ENCODE data around the gene HSPBP1. TPM values are rescaled to one million over a fixed set of nuclear protein-coding genes. Genes with fewer than 3 reads are reported as not detected.
"Not testable (repeated sequence)": the region's sequence is repeated elsewhere in the genome, so short reads cannot be mapped to it uniquely, and the experiment has no call there.

Gene HSPBP1, protein sequence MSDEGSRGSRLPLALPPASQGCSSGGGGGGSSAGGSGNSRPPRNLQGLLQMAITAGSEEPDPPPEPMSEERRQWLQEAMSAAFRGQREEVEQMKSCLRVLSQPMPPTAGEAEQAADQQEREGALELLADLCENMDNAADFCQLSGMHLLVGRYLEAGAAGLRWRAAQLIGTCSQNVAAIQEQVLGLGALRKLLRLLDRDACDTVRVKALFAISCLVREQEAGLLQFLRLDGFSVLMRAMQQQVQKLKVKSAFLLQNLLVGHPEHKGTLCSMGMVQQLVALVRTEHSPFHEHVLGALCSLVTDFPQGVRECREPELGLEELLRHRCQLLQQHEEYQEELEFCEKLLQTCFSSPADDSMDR
- total RNA-seq = 10 to 100 TPM; 29.0 to 82.3 TPM

GRCh38 chr19:55279770-55280643 is at the start of gene HSPBP1:
Gene HSPBP1, minus strand, starts transcription at chr19:55280110. Its CDS starts 502 bp downstream, at chr19:55279608.
- H3K27me3 ChIP-seq = peaks cover 3% of the 10 kb centered on the region
- H3K36me3 ChIP-seq = no peaks in the 10 kb centered on the region
- intact Hi-C loops (cut with DNase I) = no loop called here
- peak within 1 kb of the TSS; percentile 73 for H3K4me3 ChIP-seq
- H3K27ac ChIP-seq = peak within 1 kb of the TSS; percentile 64
- peaks cover 4% of the 10 kb centered on the region for H3K4me1 ChIP-seq
- TF ChIP-seq, protein P1, sequence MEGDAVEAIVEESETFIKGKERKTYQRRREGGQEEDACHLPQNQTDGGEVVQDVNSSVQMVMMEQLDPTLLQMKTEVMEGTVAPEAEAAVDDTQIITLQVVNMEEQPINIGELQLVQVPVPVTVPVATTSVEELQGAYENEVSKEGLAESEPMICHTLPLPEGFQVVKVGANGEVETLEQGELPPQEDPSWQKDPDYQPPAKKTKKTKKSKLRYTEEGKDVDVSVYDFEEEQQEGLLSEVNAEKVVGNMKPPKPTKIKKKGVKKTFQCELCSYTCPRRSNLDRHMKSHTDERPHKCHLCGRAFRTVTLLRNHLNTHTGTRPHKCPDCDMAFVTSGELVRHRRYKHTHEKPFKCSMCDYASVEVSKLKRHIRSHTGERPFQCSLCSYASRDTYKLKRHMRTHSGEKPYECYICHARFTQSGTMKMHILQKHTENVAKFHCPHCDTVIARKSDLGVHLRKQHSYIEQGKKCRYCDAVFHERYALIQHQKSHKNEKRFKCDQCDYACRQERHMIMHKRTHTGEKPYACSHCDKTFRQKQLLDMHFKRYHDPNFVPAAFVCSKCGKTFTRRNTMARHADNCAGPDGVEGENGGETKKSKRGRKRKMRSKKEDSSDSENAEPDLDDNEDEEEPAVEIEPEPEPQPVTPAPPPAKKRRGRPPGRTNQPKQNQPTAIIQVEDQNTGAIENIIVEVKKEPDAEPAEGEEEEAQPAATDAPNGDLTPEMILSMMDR (IDR thresholded peaks at IDR 0.05) = no peak
- peak; percentile 97 for DNase-seq
- no peaks in the 10 kb centered on the region for H3K9me3 ChIP-seq
- H3K9ac ChIP-seq (ENCODE audit: low read depth in 2 of 2, low read length in 2 of 2) = peak within 1 kb of the TSS; percentile 59 to 76

GRCh38 chr19:55328774-55329318 is 48.9 kb upstream of the HSPBP1 start:
- H3K27me3 ChIP-seq; H3K36me3 ChIP-seq; H3K27ac ChIP-seq; H3K4me3 ChIP-seq; intact Hi-C loops (cut with DNase I); H3K4me1 ChIP-seq; H3K9me3 ChIP-seq; DNase-seq; H3K9ac ChIP-seq (ENCODE audit: low read depth in 2 of 2, low read length in 2 of 2): not testable (repeated sequence)

DNA sequence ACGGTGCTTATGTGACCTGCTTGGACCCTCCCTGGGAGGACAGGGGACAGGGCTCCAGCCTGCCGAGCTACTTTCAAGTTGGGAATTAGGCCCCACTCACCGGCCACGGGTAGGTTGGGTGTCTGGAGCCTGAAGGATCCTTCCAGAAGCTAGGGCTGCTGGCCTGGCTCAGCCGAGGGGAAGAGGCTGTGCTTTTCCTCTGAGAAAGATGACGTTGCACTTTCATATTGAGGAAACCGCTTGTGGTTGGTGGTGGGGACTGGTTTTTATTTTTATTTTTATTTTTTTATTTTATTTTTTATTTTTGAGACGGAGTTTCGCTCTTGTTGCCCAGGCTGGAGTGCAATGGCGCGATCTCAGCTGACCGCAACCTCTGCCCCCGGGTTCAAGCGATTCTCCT is 45.3 kb upstream of the HSPBP1 start, which contains the start of gene TMEM150B:
TMEM150B (minus strand) TSS at position 170 of the 400 bp plus-strand sequence. CDS start 4,305 bp downstream, outside the sequence.
- TF ChIP-seq, protein P1 (IDR thresholded peaks at IDR 0.05) = no peak
- Histone ChIP-seq H3K4me1 (no peaks in the 10 kb centered on the region), H3K27ac (no peak within 1 kb of the TSS), H3K9ac (ENCODE audit: low read depth in 2 of 2, low read length in 2 of 2) (no peak within 1 kb of the TSS), H3K36me3 (no peaks in the 10 kb centered on the region), H3K4me3 (no peak within 1 kb of the TSS), H3K9me3 (no peaks in the 10 kb centered on the region), H3K27me3 (no peaks in the 10 kb centered on the region)
- DNase-seq = no peak
- intact Hi-C loops (cut with DNase I) = no loop called here

- Histone ChIP-seq H3K36me3 (no peaks in the 10 kb centered on the region), H3K4me3 (no peak overlapping the region), H3K27ac (no peak overlapping the region), H3K4me1 (no peaks in the 10 kb centered on the region), H3K9ac (ENCODE audit: low read depth in 2 of 2, low read length in 2 of 2) (no peak overlapping the region), H3K9me3 (no peaks in the 10 kb centered on the region), H3K27me3 (no peaks in the 10 kb centered on the region)
- intact Hi-C loops (cut with DNase I) = no loop called here
- no peak for DNase-seq
- TF ChIP-seq, protein P1 (IDR thresholded peaks at IDR 0.05) = no peak
Observed at GRCh38 chr19:55324662-55325061, 44.8 kb upstream of the HSPBP1 start.

GRCh38 chr19:55322204-55322885 is 42.4 kb upstream of the HSPBP1 start:
- TF ChIP-seq, protein P1 (IDR thresholded peaks at IDR 0.05) = no peak
- Histone ChIP-seq H3K4me3 (peak overlapping the region; percentile 10), H3K9me3 (no peaks in the 10 kb centered on the region), H3K9ac (ENCODE audit: low read depth in 2 of 2, low read length in 2 of 2) (peak overlapping the region; percentile 39 to 50), H3K27ac (peak overlapping the region; percentile 52), H3K27me3 (no peaks in the 10 kb centered on the region), H3K4me1 (no peaks in the 10 kb centered on the region), H3K36me3 (no peaks in the 10 kb centered on the region)
- intact Hi-C loops (cut with DNase I) = no loop called here
- peak; percentile 68 for DNase-seq
